Panc1 (cell line): ENCODE results near the gene MAPK8IP3. TPM values are rescaled to one million over a fixed set of nuclear protein-coding genes. Genes with fewer than 3 reads are reported as not detected.
A peak's percentile ranks its signal among the peaks of the same experiment; 100 is the strongest.

Experiments
- ATAC-seq: fragments of 200-7000 bp; cut with Tn5 transposase; 2 replicates; pipeline ENCODE4 v1.9.1; 2020; ENCODE audit warnings: mild to moderate bottlenecking, moderate library complexity
- BruUV-seq: library from RNA; stranded (reverse); fragments of 400-500 nt; replicated peaks from 2 replicates; lab custom pipeline; 2021; lab: Mats Ljungman, UMichigan
- CTCF ChIA-PET: fragments of 300-600 bp; sonication (Branson Sonifier 250); formaldehyde crosslinking; loops from one replicate; lab custom pipeline; 2022; ENCODE audit warnings: antibody characterized with exemption; lab: Charles Lee
- POLR2A ChIA-PET: fragments of 300-600 bp; sonication (Branson Sonifier 250); formaldehyde crosslinking; loops from one replicate; lab custom pipeline; 2022; ENCODE audit warnings: antibody characterized with exemption; lab: Charles Lee
- DNase-seq: peaks from one replicate; pipeline ENCODE4 v3.0.0-alpha.2; 2010; ENCODE audit warnings: low read depth, low spot score
- H3K27ac ChIP-seq: 2 replicates; pipeline ENCODE4 v1.5.1; 2011; ENCODE audit warnings: mild to moderate bottlenecking, low read length, inconsistent platforms
- H3K27me3 ChIP-seq: fragments of 200-500 bp; sonication (Bioruptor generic); 2 replicates; pipeline ENCODE4 v1.6.0; 2014; ENCODE audit warnings: low read length, inconsistent platforms; ENCODE audit not compliant: control insufficient read depth, insufficient read depth
- H3K36me3 ChIP-seq: fragments of 200-500 bp; sonication (Bioruptor generic); 2 replicates; pipeline ENCODE4 v1.5.1; 2014; ENCODE audit warnings: inconsistent platforms, mild to moderate bottlenecking, low read length, moderate library complexity; ENCODE audit not compliant: control insufficient read depth, insufficient read depth
- H3K4me1 ChIP-seq: 2 replicates; pipeline ENCODE4 v1.5.1; 2011; ENCODE audit warnings: inconsistent platforms, mild to moderate bottlenecking, low read length, moderate library complexity; ENCODE audit not compliant: control insufficient read depth, insufficient read depth
- H3K4me3 ChIP-seq, 2 experiments: 2 replicates each; pipeline ENCODE4 v1.5.1; 2011 to 2012; ENCODE audit warnings: low read depth in 2 of 2, low read length in 2 of 2, mild to moderate bottlenecking in 2 of 2, inconsistent platforms in 1 of 2, moderate library complexity in 1 of 2
- H3K9me3 ChIP-seq: fragments of 200-500 bp; sonication (Bioruptor generic); 2 replicates; pipeline ENCODE4 v1.5.1; 2014; ENCODE audit warnings: low read depth, mild to moderate bottlenecking, inconsistent platforms, low read length, moderate library complexity; ENCODE audit not compliant: control insufficient read depth, insufficient read depth
- CTCF ChIP-seq: fragments of 450-650 bp; IDR thresholded peaks from 2 replicates; pipeline ENCODE4 v1.5.1; 2017; ENCODE audit warnings: mild to moderate bottlenecking
- POLR2AphosphoS5 ChIP-seq: IDR thresholded peaks from 2 replicates; pipeline ENCODE4 v1.6.1; 2012; ENCODE audit warnings: mild to moderate bottlenecking, low read depth, low read length, moderate library complexity
- SIN3A ChIP-seq: IDR thresholded peaks from 2 replicates; pipeline ENCODE4 v1.6.1; 2012; ENCODE audit warnings: low read depth, mild to moderate bottlenecking, low read length, moderate library complexity, borderline replicate concordance; ENCODE audit not compliant: insufficient read depth
- TCF7L2 ChIP-seq: IDR thresholded peaks from 2 replicates; pipeline ENCODE4 v1.6.1; 2011; ENCODE audit warnings: mild to moderate bottlenecking, low read depth, low read length, inconsistent platforms
- in situ Hi-C: cut with HindIII; loops from 2 replicates; pipeline ENCODE4 v1.10.0; 2016; ENCODE audit warnings: low sequenced_read_pairs, low pct_unique_long_range_greater_than_20kb
- intact Hi-C: fragments of 100-400 bp; cut with micrococcal nuclease; formaldehyde crosslinking; loops from one replicate; pipeline ENCODE4 v1.10.0; 2022; ENCODE audit not compliant: unreplicated experiment
- total RNA-seq: library from RNA; stranded (reverse); gene quantifications from one replicate; pipeline ENCODE4 v1.2.1, GENCODE V29; 2021; ENCODE audit not compliant: unreplicated experiment
- TF ChIP-seq, protein P1 (sequence below), 2 experiments: IDR thresholded peaks; 2 replicates each; pipeline ENCODE4 v1.6.1; 2011 to 2012; ENCODE audit warnings: low read depth in 2 of 2, control low read depth in 1 of 2, low read length in 1 of 2, mild to moderate bottlenecking in 1 of 2, moderate library complexity in 1 of 2; ENCODE audit not compliant: insufficient read depth in 1 of 2

MAPK8IP3 gene
- total RNA-seq, 1 experiment from 2014 or later: 108 TPM

GRCh38 chr16:1810536-1810935 is 104.5 kb downstream of the MAPK8IP3 start:
- no peaks in the 10 kb centered on the region for H3K9me3 ChIP-seq
- POLR2A ChIA-PET: no interaction called here
- no TSS peak for BruUV-seq
- ATAC-seq (no peak), DNase-seq (no peak)
- no peaks in the 10 kb centered on the region for H3K36me3 ChIP-seq
- intact Hi-C loops (no loop called here), in situ Hi-C loops (no loop called here)
- TF ChIP-seq CTCF (no peak), SIN3A (no peak), TCF7L2 (no peak), POLR2AphosphoS5 (no peak)
- TF ChIP-seq, protein P1, sequence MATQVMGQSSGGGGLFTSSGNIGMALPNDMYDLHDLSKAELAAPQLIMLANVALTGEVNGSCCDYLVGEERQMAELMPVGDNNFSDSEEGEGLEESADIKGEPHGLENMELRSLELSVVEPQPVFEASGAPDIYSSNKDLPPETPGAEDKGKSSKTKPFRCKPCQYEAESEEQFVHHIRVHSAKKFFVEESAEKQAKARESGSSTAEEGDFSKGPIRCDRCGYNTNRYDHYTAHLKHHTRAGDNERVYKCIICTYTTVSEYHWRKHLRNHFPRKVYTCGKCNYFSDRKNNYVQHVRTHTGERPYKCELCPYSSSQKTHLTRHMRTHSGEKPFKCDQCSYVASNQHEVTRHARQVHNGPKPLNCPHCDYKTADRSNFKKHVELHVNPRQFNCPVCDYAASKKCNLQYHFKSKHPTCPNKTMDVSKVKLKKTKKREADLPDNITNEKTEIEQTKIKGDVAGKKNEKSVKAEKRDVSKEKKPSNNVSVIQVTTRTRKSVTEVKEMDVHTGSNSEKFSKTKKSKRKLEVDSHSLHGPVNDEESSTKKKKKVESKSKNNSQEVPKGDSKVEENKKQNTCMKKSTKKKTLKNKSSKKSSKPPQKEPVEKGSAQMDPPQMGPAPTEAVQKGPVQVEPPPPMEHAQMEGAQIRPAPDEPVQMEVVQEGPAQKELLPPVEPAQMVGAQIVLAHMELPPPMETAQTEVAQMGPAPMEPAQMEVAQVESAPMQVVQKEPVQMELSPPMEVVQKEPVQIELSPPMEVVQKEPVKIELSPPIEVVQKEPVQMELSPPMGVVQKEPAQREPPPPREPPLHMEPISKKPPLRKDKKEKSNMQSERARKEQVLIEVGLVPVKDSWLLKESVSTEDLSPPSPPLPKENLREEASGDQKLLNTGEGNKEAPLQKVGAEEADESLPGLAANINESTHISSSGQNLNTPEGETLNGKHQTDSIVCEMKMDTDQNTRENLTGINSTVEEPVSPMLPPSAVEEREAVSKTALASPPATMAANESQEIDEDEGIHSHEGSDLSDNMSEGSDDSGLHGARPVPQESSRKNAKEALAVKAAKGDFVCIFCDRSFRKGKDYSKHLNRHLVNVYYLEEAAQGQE (IDR thresholded peaks at IDR 0.05; ENCODE audit: insufficient read depth in 1 of 2, low read depth in 2 of 2, low read length in 1 of 2): no peak
- CTCF ChIA-PET: no interaction called here
- H3K4me1 ChIP-seq: peaks cover 5% of the 10 kb centered on the region; the same call in 1 of the 2 replicates
- no peak overlapping the region for H3K27ac ChIP-seq
- no peaks in the 10 kb centered on the region for H3K27me3 ChIP-seq
- H3K4me3 ChIP-seq: no peak overlapping the region

- no TSS peak for BruUV-seq
- peak; percentile 89 for ATAC-seq
- ChIA-PET POLR2A (no interaction called here), CTCF (no interaction called here)
- H3K4me1 ChIP-seq: peaks cover 5% of the 10 kb centered on the region; the same call in 1 of the 2 replicates
- no peak overlapping the region for H3K4me3 ChIP-seq
- DNase-seq: no peak
- TF ChIP-seq CTCF (peak; percentile 87), SIN3A (no peak)
- in situ Hi-C loops (no loop called here), intact Hi-C loops (no loop called here)
- no peaks in the 10 kb centered on the region for H3K9me3 ChIP-seq
- no peaks in the 10 kb centered on the region for H3K36me3 ChIP-seq
- H3K27ac ChIP-seq: no peak overlapping the region
- H3K27me3 ChIP-seq: no peaks in the 10 kb centered on the region
Measured at GRCh38 chr16:1812732-1813163, 106.8 kb downstream of the MAPK8IP3 start.
